ENCODE measurements around the gene CMTM6.
"Not testable (repeated sequence)": the region's sequence is repeated elsewhere in the genome, so short reads cannot be mapped to it uniquely, and the experiment has no call there.

CMTM6 gene

DNA sequence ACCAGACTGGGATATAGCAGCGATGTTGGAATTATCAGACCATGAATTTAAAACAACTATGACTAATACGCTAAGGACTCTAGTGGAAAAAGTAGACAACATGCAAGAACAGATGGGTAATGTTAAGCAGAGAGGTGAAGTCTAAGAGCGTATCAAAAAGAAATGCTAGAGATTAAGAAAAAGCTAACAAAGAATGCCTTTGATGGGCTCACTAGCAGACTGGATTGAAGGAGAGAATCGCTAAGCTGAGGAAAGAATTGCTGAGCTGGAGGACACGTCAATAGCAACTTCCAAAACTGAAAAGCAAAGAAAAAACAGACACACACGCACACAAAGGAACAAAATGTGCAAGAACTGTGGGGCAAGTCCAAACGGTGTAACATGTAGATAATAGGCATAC, 20.0 kb upstream of the CMTM6 start:
- Histone ChIP-seq H3K9me3 (ENCODE audit: control insufficient read depth in 2 of 2, low read length in 2 of 2) (no peaks in the 10 kb centered on the region), H3K27ac (ENCODE audit: low read length) (no peak overlapping the region), H3K9ac (ENCODE audit: low read length in 2 of 2) (no peak overlapping the region), H3K27me3 (ENCODE audit: control insufficient read depth in 1 of 2, insufficient read depth in 2 of 2, low read length in 2 of 2) (no peaks in the 10 kb centered on the region), H3K36me3 (ENCODE audit: control insufficient read depth in 2 of 2, insufficient read depth in 2 of 2, low read length in 2 of 2) (peaks cover 9 to 12% of the 10 kb centered on the region in 2 donors), H3K4me1 (ENCODE audit: control insufficient read depth, insufficient read depth, low read length) (no peaks in the 10 kb centered on the region), H3K4me3 (ENCODE audit: low read length in 2 of 2) (no peak overlapping the region)

DNA sequence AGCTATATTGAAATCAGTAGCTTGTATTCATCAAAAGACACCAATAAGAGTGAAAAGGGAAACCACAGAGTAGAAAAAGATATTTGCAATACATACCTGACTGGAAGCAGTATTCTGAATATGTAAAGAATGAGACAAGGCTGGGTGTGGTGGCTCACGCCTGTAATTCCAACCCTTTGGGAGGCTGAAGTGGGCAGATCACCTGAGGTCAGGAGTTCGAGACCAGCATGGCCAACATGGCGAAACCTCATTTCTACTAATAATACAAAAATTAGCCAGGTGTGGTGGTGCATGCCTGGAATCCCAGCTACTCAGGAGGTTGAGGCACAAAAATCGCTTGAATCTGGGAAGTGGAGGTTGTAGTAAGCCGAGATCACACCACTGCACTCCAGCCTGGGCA, 16.3 kb upstream of the CMTM6 start:
- H3K4me3 ChIP-seq (ENCODE audit: low read length in 2 of 2); H3K36me3 ChIP-seq (ENCODE audit: control insufficient read depth in 2 of 2, insufficient read depth in 2 of 2, low read length in 2 of 2); H3K9me3 ChIP-seq (ENCODE audit: control insufficient read depth in 2 of 2, low read length in 2 of 2): not testable (repeated sequence)

DNA sequence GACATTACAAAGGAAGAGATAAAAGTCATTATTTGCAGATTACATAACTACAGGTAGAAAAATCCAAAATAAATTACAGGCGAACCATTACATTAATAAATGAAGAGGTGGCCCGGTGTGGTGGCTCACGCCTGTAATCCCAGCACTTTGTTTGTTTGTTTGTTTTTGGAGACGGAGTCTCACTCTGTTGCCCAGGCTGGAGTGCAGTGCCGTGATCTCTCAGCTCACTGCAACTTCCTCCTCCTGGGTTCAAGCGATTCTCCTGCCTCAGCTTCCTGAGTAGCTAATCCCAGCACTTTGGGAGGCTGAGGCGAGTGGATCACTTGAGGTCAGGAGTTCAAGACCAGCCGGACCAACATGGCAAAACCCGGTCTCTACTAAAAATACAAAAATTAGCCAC, 14.1 kb upstream of the CMTM6 start:
- not testable (repeated sequence) for H3K27ac ChIP-seq (ENCODE audit: low read length)

More for the DNA sequence above, 16.3 kb upstream of the CMTM6 start:
- not testable (repeated sequence) for H3K9ac ChIP-seq (ENCODE audit: low read length in 2 of 2); H3K4me1 ChIP-seq (ENCODE audit: control insufficient read depth, insufficient read depth, low read length); H3K27me3 ChIP-seq (ENCODE audit: control insufficient read depth in 1 of 2, insufficient read depth in 2 of 2, low read length in 2 of 2); H3K27ac ChIP-seq (ENCODE audit: low read length)

GRCh38 chr3:32511005-32511404, 8.4 kb upstream of the CMTM6 start:
- no peak overlapping the region for H3K9ac ChIP-seq (ENCODE audit: low read length in 2 of 2)
- H3K27ac ChIP-seq (ENCODE audit: low read length) = no peak overlapping the region
- no peaks in the 10 kb centered on the region for H3K36me3 ChIP-seq (ENCODE audit: control insufficient read depth in 2 of 2, insufficient read depth in 2 of 2, low read length in 2 of 2)

More for the DNA sequence above, 14.1 kb upstream of the CMTM6 start:
- not testable (repeated sequence) for H3K36me3 ChIP-seq (ENCODE audit: control insufficient read depth in 2 of 2, insufficient read depth in 2 of 2, low read length in 2 of 2); H3K27me3 ChIP-seq (ENCODE audit: control insufficient read depth in 1 of 2, insufficient read depth in 2 of 2, low read length in 2 of 2); H3K9ac ChIP-seq (ENCODE audit: low read length in 2 of 2); H3K4me1 ChIP-seq (ENCODE audit: control insufficient read depth, insufficient read depth, low read length); H3K9me3 ChIP-seq (ENCODE audit: control insufficient read depth in 2 of 2, low read length in 2 of 2); H3K4me3 ChIP-seq (ENCODE audit: low read length in 2 of 2)

DNA sequence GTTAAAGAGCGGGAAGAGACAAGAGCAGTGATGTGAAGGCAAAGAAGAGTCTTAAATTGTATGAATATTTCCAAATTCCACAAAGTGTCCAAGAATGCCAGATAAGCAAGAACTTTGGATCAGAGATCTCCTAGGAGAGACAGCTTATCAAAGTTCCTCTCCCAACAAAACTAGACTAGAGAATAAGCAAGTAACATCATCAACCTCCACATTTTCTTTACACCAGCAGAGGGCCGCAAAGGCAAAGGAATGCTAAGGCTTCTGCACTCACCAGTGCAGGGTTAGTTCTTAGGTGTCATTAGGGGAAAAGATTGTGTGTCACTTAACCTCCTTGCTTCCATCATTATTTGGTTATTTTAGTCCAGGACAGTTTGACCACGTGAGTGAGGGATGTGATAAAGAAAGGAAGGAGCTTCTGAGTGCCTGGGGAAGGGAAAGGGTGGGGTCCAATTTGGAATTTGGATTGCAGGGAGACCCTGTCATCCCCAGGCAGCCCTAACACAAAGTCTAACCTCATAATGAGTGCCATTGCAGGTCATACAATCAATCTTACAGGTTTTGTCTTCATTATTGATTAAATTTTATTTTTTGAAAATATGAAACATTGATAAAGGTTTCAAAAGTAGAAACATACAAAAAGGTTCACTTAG, 7.5 kb upstream of the CMTM6 start:
- H3K4me1 ChIP-seq (ENCODE audit: control insufficient read depth, insufficient read depth, low read length) = no peaks in the 10 kb centered on the region
- no peaks in the 10 kb centered on the region for H3K27me3 ChIP-seq (ENCODE audit: control insufficient read depth in 1 of 2, insufficient read depth in 2 of 2, low read length in 2 of 2)
- no peak overlapping the region for H3K9ac ChIP-seq (ENCODE audit: low read length in 2 of 2)
- H3K9me3 ChIP-seq (ENCODE audit: control insufficient read depth in 2 of 2, low read length in 2 of 2) = no peaks in the 10 kb centered on the region
- H3K4me3 ChIP-seq (ENCODE audit: low read length in 2 of 2) = no peak overlapping the region
- no peaks in the 10 kb centered on the region for H3K36me3 ChIP-seq (ENCODE audit: control insufficient read depth in 2 of 2, insufficient read depth in 2 of 2, low read length in 2 of 2)
- H3K27ac ChIP-seq (ENCODE audit: low read length) = no peak overlapping the region

More at GRCh38 chr3:32511005-32511404, 8.4 kb upstream of the CMTM6 start:
- H3K9me3 ChIP-seq (ENCODE audit: control insufficient read depth in 2 of 2, low read length in 2 of 2) = no peaks in the 10 kb centered on the region
- no peaks in the 10 kb centered on the region for H3K27me3 ChIP-seq (ENCODE audit: control insufficient read depth in 1 of 2, insufficient read depth in 2 of 2, low read length in 2 of 2)
- H3K4me3 ChIP-seq (ENCODE audit: low read length in 2 of 2) = no peak overlapping the region
- no peaks in the 10 kb centered on the region for H3K4me1 ChIP-seq (ENCODE audit: control insufficient read depth, insufficient read depth, low read length)

- Histone ChIP-seq H3K27me3 (ENCODE audit: control insufficient read depth in 1 of 2, insufficient read depth in 2 of 2, low read length in 2 of 2) (no peaks in the 10 kb centered on the region), H3K36me3 (ENCODE audit: control insufficient read depth in 2 of 2, insufficient read depth in 2 of 2, low read length in 2 of 2) (no peaks in the 10 kb centered on the region), H3K9me3 (ENCODE audit: control insufficient read depth in 2 of 2, low read length in 2 of 2) (no peaks in the 10 kb centered on the region), H3K4me3 (ENCODE audit: low read length in 2 of 2) (no peak overlapping the region), H3K27ac (ENCODE audit: low read length) (no peak overlapping the region), H3K9ac (ENCODE audit: low read length in 2 of 2) (no peak overlapping the region), H3K4me1 (ENCODE audit: control insufficient read depth, insufficient read depth, low read length) (no peaks in the 10 kb centered on the region)
These were observed 6.1 kb upstream of the CMTM6 start for GRCh38 chr3:32508711-32509110.

GRCh38 chr3:32506466-32506865, 3.8 kb upstream of the CMTM6 start:
- H3K4me3 ChIP-seq (ENCODE audit: low read length in 2 of 2) = no peak overlapping the region
- H3K4me1 ChIP-seq (ENCODE audit: control insufficient read depth, insufficient read depth, low read length) = peaks cover under 1% of the 10 kb centered on the region
- H3K9me3 ChIP-seq (ENCODE audit: control insufficient read depth in 2 of 2, low read length in 2 of 2) = no peaks in the 10 kb centered on the region
- no peak overlapping the region for H3K27ac ChIP-seq (ENCODE audit: low read length)
- H3K36me3 ChIP-seq (ENCODE audit: control insufficient read depth in 2 of 2, insufficient read depth in 2 of 2, low read length in 2 of 2) = no peaks in the 10 kb centered on the region
- H3K27me3 ChIP-seq (ENCODE audit: control insufficient read depth in 1 of 2, insufficient read depth in 2 of 2, low read length in 2 of 2) = no peaks in the 10 kb centered on the region
- H3K9ac ChIP-seq (ENCODE audit: low read length in 2 of 2) = no peak overlapping the region

GRCh38 chr3:32502946-32503286, 264 bp upstream of the CMTM6 start:
- Histone ChIP-seq H3K27ac (ENCODE audit: low read length) (peak overlapping the region; percentile 55), H3K4me1 (ENCODE audit: control insufficient read depth, insufficient read depth, low read length) (peaks cover 9% of the 10 kb centered on the region), H3K9me3 (ENCODE audit: control insufficient read depth in 2 of 2, low read length in 2 of 2) (no peaks in the 10 kb centered on the region), H3K27me3 (ENCODE audit: control insufficient read depth in 1 of 2, insufficient read depth in 2 of 2, low read length in 2 of 2) (no peaks in the 10 kb centered on the region), H3K9ac (ENCODE audit: low read length in 2 of 2) (peak overlapping the region; percentile 85 to 88), H3K36me3 (ENCODE audit: control insufficient read depth in 2 of 2, insufficient read depth in 2 of 2, low read length in 2 of 2) (no peaks in the 10 kb centered on the region), H3K4me3 (ENCODE audit: low read length in 2 of 2) (peak overlapping the region; percentile 92 to 97)

- Histone ChIP-seq H3K27me3 (ENCODE audit: control insufficient read depth in 1 of 2, insufficient read depth in 2 of 2, low read length in 2 of 2) (no peaks in the 10 kb centered on the region), H3K9ac (ENCODE audit: low read length in 2 of 2) (peak overlapping the region; percentile 87 to 88), H3K4me1 (ENCODE audit: control insufficient read depth, insufficient read depth, low read length) (peaks cover 9% of the 10 kb centered on the region), H3K36me3 (ENCODE audit: control insufficient read depth in 2 of 2, insufficient read depth in 2 of 2, low read length in 2 of 2) (no peaks in the 10 kb centered on the region), H3K9me3 (ENCODE audit: control insufficient read depth in 2 of 2, low read length in 2 of 2) (no peaks in the 10 kb centered on the region), H3K27ac (ENCODE audit: low read length) (peak overlapping the region; percentile 81), H3K4me3 (ENCODE audit: low read length in 2 of 2) (peak overlapping the region; percentile 92 to 97)
These were observed 902 bp downstream of the CMTM6 start for GRCh38 chr3:32501783-32502117.

GRCh38 chr3:32500880-32501782, 1.5 kb downstream of the CMTM6 start:
- Histone ChIP-seq H3K4me1 (ENCODE audit: control insufficient read depth, insufficient read depth, low read length) (peaks cover 9% of the 10 kb centered on the region), H3K9me3 (ENCODE audit: control insufficient read depth in 2 of 2, low read length in 2 of 2) (no peaks in the 10 kb centered on the region), H3K27ac (ENCODE audit: low read length) (no peak overlapping the region), H3K9ac (ENCODE audit: low read length in 2 of 2) (peak overlapping the region in 1 of 2 donors; percentile 88), H3K36me3 (ENCODE audit: control insufficient read depth in 2 of 2, insufficient read depth in 2 of 2, low read length in 2 of 2) (no peaks in the 10 kb centered on the region), H3K4me3 (ENCODE audit: low read length in 2 of 2) (peak overlapping the region; percentile 92 to 97), H3K27me3 (ENCODE audit: control insufficient read depth in 1 of 2, insufficient read depth in 2 of 2, low read length in 2 of 2) (no peaks in the 10 kb centered on the region)

- Histone ChIP-seq H3K27me3 (ENCODE audit: control insufficient read depth in 1 of 2, insufficient read depth in 2 of 2, low read length in 2 of 2) (no peaks in the 10 kb centered on the region), H3K4me1 (ENCODE audit: control insufficient read depth, insufficient read depth, low read length) (peaks cover 9% of the 10 kb centered on the region), H3K4me3 (ENCODE audit: low read length in 2 of 2) (no peak overlapping the region), H3K9me3 (ENCODE audit: control insufficient read depth in 2 of 2, low read length in 2 of 2) (no peaks in the 10 kb centered on the region), H3K9ac (ENCODE audit: low read length in 2 of 2) (no peak overlapping the region), H3K36me3 (ENCODE audit: control insufficient read depth in 2 of 2, insufficient read depth in 2 of 2, low read length in 2 of 2) (no peaks in the 10 kb centered on the region), H3K27ac (ENCODE audit: low read length) (no peak overlapping the region)
These were observed 2.4 kb downstream of the CMTM6 start for GRCh38 chr3:32500231-32500630.
